GM12892 (cell line): ENCODE data around the gene CYP4F11.
"Not testable (repeated sequence)": the region's sequence is repeated elsewhere in the genome, so short reads cannot be mapped to it uniquely, and the experiment has no call there.

Source experiments
- DNase-seq: peaks from one replicate; pipeline ENCODE4 v3.0.0; 2011; ENCODE audit not compliant: insufficient read length
- FAIRE-seq: peaks from 2 replicates; lab custom pipeline; 2011; peaks lifted over from hg19 to GRCh38; lab: Jason Lieb, UNC
- POLR2A ChIP-seq: IDR thresholded peaks from 2 replicates; pipeline ENCODE4 v1.6.1; 2011; ENCODE audit warnings: low read depth, low read length, control low read depth
- POLR2AphosphoS5 ChIP-seq: IDR thresholded peaks from 2 replicates; pipeline ENCODE4 v1.6.1; 2011; ENCODE audit warnings: low read depth, low read length, control low read depth
- TAF1 ChIP-seq: IDR thresholded peaks from 2 replicates; pipeline ENCODE4 v1.6.1; 2011; ENCODE audit warnings: low read depth, mild to moderate bottlenecking, control low read depth, low read length, borderline replicate concordance

CYP4F11 gene

GRCh38 chr19:15913830-15914229 lies 20.5 kb downstream of the CYP4F11 start:
- no peak for TF ChIP-seq POLR2A
- no peak for FAIRE-seq
- no peak for DNase-seq

GRCh38 chr19:15913384-15913783 lies 20.9 kb downstream of the CYP4F11 start:
- DNase-seq (no peak), FAIRE-seq (no peak)
- no peak for TF ChIP-seq POLR2AphosphoS5
- TF ChIP-seq TAF1 = no peak
- no peak for TF ChIP-seq POLR2A

DNA sequence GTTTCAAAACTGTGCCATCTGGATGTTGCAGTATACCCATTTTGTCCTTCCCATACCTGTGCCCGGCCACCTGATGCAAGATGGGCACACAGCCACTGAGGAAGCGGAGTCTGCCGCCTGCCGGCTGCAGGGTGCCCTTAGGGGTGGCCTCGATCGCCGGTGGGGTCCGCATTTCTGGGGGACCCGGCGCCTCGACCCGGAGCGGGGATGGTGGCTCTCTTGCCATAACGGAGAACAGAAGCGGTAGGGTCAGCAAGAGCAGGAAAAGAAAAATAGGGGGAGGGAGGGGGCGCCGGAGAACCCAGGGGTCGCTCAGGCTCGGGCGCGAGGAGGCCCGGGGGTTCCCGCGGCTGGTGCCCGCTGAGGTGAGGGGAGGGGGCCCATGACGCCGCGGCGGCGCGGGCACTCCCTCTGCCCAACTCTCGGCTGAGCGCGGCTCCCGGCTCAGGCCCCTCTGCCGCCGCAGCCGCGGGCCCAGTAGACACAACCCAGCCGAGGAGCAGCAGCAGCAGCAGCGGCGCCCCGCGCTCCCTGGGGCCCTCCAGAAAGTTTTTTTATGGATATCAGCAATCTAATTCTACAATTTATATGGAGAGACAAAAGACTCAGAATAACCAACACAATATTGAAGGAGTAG lies 22.6 kb downstream of the CYP4F11 start:
- DNase-seq = no peak
- no peak for FAIRE-seq
- no peak for TF ChIP-seq TAF1
- no peak for TF ChIP-seq POLR2AphosphoS5

DNA sequence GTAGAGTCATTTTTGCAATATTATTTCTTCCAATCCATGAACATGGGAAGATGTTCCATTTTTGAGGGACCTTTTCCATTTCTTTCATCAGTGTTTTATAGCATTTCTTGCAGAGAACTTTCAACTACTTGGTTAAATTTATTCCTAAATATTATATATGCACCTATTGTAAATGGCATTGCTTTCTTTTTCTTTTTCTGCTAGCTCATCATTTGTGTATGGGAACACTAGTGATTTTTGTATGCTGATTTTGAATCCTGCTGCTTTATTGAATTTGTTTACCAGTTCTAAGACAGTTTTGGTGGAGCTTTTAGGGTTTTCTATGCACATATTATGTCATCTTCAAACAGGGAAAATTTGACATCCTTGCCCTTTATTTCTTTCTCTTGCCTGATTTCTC lies 29.3 kb downstream of the CYP4F11 start:
- FAIRE-seq (no peak), DNase-seq (no peak)
- no peak for TF ChIP-seq POLR2AphosphoS5
- no peak for TF ChIP-seq TAF1
- TF ChIP-seq POLR2A = no peak

DNA sequence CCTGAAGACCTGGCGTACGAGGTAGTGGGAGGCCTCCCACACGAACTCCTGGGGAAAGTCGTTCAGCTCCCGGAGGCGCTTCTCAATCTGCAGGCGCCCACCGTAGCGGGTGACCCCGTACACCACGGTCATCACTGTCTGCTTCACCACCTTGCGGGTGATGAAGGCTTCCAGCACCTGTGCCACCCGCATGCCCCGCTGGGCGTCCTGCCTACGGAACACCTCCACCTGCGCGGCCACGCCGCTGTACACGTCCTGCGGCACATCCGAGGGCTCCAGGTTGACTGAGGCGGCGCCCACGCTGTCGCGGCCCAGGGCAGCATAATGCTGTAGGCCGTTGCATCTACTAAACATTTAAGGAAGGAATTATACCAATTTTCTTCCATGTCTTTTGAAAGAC lies 31.4 kb downstream of the CYP4F11 start:
- not testable (repeated sequence) for FAIRE-seq

GRCh38 chr19:15902254-15902653 lies 32.1 kb downstream of the CYP4F11 start:
- TF ChIP-seq POLR2AphosphoS5 (no peak), POLR2A (no peak), TAF1 (no peak)
- DNase-seq (no peak), FAIRE-seq (no peak)

More for the DNA sequence above, 31.4 kb downstream of the CYP4F11 start:
- not testable (repeated sequence) for DNase-seq

- no peak for FAIRE-seq
- TF ChIP-seq POLR2AphosphoS5 = no peak
- no peak for TF ChIP-seq TAF1
- no peak for TF ChIP-seq POLR2A
These were observed 33.8 kb downstream of the CYP4F11 start for GRCh38 chr19:15900504-15900903.

DNA sequence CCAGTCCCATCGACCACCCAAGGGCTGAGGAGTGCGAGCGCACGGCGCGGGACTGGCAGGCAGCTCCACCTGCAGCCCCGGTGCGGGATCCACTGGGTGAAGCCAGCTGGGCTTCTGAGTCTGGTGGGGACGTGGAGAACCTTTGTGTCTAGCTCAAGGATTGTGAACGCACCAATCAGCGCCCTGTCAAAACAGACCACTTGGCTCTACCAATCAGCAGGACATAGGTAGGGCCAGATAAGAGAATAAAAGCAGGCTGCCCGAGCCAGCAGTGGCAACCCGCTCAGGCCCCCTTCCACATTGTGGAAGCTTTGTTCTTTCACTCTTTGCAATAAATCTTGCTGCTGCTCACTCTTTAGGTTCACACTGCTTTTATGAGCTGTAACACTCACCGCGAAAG lies 34.3 kb downstream of the CYP4F11 start:
- not testable (repeated sequence) for FAIRE-seq, DNase-seq

More at GRCh38 chr19:15900504-15900903, 33.8 kb downstream of the CYP4F11 start:
- DNase-seq = no peak

- not testable (repeated sequence) for FAIRE-seq, DNase-seq
These were observed 34.8 kb downstream of the CYP4F11 start for GRCh38 chr19:15899561-15899960.

GRCh38 chr19:15897738-15898276 lies 36.5 kb downstream of the CYP4F11 start, which contains the start of gene CYP4F2:
Gene CYP4F2 (minus strand): TSS chr19:15898074. CDS start chr19:15897611, 463 bp downstream.
- TF ChIP-seq POLR2AphosphoS5 = no peak
- TF ChIP-seq TAF1 = no peak
- TF ChIP-seq POLR2A = no peak
- DNase-seq = no peak
- no peak for FAIRE-seq

DNA sequence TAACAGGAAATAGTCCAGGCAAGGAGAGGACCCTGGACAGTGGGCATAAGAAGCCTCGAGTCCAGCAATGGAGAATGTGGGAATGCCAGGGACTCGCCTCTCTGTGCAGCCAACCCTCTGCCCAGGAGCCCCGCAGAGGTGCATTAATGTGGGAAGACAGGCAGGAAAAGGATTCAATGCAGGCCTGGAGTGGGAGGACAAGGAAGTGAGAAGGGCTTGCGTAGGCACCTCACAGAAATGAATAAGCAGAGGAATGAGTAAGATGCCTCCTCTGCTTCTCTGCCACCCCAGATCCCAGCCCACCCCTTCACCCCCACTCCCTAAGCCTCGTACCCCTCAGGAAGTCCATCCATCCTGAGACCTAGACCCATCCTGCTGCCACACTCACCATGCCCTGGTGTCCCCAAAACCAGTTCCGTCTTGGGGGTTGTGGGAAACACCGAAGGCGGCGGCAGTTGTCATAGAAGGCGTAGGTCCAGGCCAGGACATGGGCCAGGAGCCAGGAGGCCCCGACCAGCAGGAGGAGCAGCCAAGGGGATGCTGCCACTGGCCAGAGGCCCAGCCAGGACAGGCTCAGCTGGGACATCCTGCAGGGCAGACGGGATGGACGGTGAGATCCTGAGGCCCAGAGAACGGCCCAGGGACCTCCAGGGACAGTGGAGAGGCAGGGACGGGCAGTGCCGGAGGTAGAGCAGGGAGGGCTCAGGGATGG lies 37.1 kb downstream of the CYP4F11 start:
- FAIRE-seq = no peak
- no peak for DNase-seq
- TF ChIP-seq POLR2A = no peak
- TF ChIP-seq POLR2AphosphoS5 = no peak
- TF ChIP-seq TAF1 = no peak

- no peak for FAIRE-seq
- TF ChIP-seq POLR2AphosphoS5 (no peak), POLR2A (no peak), TAF1 (no peak)
- no peak for DNase-seq
These were observed 38.4 kb downstream of the CYP4F11 start for GRCh38 chr19:15895876-15896430.
